Measurements from ENCODE around the gene TMEM232. TPM values are rescaled to one million over a fixed set of nuclear protein-coding genes. Genes with fewer than 3 reads are reported as not detected.
"Not testable (repeated sequence)": the region's sequence is repeated elsewhere in the genome, so short reads cannot be mapped to it uniquely, and the experiment has no call there.

The TMEM232 gene
- total RNA-seq, 1 donor from 2014 or later = 8.4 TPM

- Mint-ChIP-seq H3K9me3 (ENCODE audit: low read depth) (no peaks in the 10 kb centered on the region), H3K27me3 (peaks cover 8% of the 10 kb centered on the region), H3K27ac (peak within 1 kb of the TSS; percentile 92), H3K4me3 (ENCODE audit: low read depth) (peak within 1 kb of the TSS; percentile 95), H3K36me3 (ENCODE audit: insufficient read depth) (no peaks in the 10 kb centered on the region), H3K4me1 (ENCODE audit: low read depth) (peaks cover 10% of the 10 kb centered on the region)
- peak; percentile 68 for DNase-seq (ENCODE audit: low spot score, unreplicated experiment)
- TF ChIP-seq, protein P1, sequence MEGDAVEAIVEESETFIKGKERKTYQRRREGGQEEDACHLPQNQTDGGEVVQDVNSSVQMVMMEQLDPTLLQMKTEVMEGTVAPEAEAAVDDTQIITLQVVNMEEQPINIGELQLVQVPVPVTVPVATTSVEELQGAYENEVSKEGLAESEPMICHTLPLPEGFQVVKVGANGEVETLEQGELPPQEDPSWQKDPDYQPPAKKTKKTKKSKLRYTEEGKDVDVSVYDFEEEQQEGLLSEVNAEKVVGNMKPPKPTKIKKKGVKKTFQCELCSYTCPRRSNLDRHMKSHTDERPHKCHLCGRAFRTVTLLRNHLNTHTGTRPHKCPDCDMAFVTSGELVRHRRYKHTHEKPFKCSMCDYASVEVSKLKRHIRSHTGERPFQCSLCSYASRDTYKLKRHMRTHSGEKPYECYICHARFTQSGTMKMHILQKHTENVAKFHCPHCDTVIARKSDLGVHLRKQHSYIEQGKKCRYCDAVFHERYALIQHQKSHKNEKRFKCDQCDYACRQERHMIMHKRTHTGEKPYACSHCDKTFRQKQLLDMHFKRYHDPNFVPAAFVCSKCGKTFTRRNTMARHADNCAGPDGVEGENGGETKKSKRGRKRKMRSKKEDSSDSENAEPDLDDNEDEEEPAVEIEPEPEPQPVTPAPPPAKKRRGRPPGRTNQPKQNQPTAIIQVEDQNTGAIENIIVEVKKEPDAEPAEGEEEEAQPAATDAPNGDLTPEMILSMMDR (IDR thresholded peaks at IDR 0.05; ENCODE audit: unreplicated experiment) = no peak
Observed at GRCh38 chr5:110738812-110739651, 12.6 kb upstream of the TMEM232 start, which contains the start of gene SLC25A46. SLC25A46 (plus strand) TSS chr5:110739007; CDS start chr5:110739120, 113 bp downstream.

GRCh38 chr5:110738503-110738811, 12.0 kb upstream of the TMEM232 start:
- Mint-ChIP-seq H3K27me3 (peaks cover 8% of the 10 kb centered on the region), H3K36me3 (ENCODE audit: insufficient read depth) (no peaks in the 10 kb centered on the region), H3K4me3 (ENCODE audit: low read depth) (peak overlapping the region; percentile 95), H3K9me3 (ENCODE audit: low read depth) (no peaks in the 10 kb centered on the region), H3K4me1 (ENCODE audit: low read depth) (peaks cover 10% of the 10 kb centered on the region), H3K27ac (peak overlapping the region; percentile 92)
- TF ChIP-seq, protein P1 (IDR thresholded peaks at IDR 0.05; ENCODE audit: unreplicated experiment) = no peak
- DNase-seq (ENCODE audit: low spot score, unreplicated experiment) = peak; percentile 14

GRCh38 chr5:110736753-110737152, 10.3 kb upstream of the TMEM232 start:
- no peak for DNase-seq (ENCODE audit: low spot score, unreplicated experiment)
- TF ChIP-seq, protein P1 (IDR thresholded peaks at IDR 0.05; ENCODE audit: unreplicated experiment) = no peak
- Mint-ChIP-seq H3K9me3 (ENCODE audit: low read depth) (peaks cover 2% of the 10 kb centered on the region), H3K4me1 (ENCODE audit: low read depth) (peaks cover 10% of the 10 kb centered on the region), H3K27ac (no peak overlapping the region), H3K4me3 (ENCODE audit: low read depth) (no peak overlapping the region), H3K27me3 (peaks cover 8% of the 10 kb centered on the region), H3K36me3 (ENCODE audit: insufficient read depth) (peaks cover 2% of the 10 kb centered on the region)

DNA sequence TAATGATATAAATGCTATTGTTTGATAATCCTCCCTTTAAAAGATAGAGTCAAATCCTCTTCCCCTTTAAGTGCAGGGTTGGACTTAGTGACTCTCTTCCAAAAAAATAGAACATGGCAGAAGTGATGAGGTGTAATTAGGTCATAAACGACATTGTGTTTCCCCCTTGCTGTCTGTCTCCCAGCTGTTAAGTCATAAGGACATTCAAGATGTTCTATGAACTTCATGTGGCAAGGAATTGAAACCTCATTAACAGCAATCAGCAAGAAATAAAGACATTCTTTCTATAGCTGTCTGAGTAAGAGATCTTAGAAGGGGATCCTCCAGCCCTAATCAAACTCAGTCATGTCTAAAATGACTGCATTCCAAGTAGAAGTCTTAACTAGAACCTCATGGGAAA, 9.1 kb upstream of the TMEM232 start:
- no peak for DNase-seq (ENCODE audit: low spot score, unreplicated experiment)
- Mint-ChIP-seq H3K36me3 (ENCODE audit: insufficient read depth) (peaks cover 2% of the 10 kb centered on the region), H3K4me1 (ENCODE audit: low read depth) (peaks cover 10% of the 10 kb centered on the region), H3K4me3 (ENCODE audit: low read depth) (no peak overlapping the region), H3K27me3 (peaks cover 8% of the 10 kb centered on the region), H3K27ac (no peak overlapping the region), H3K9me3 (ENCODE audit: low read depth) (peaks cover 3% of the 10 kb centered on the region)
- TF ChIP-seq, protein P1 (IDR thresholded peaks at IDR 0.05; ENCODE audit: unreplicated experiment) = no peak

DNA sequence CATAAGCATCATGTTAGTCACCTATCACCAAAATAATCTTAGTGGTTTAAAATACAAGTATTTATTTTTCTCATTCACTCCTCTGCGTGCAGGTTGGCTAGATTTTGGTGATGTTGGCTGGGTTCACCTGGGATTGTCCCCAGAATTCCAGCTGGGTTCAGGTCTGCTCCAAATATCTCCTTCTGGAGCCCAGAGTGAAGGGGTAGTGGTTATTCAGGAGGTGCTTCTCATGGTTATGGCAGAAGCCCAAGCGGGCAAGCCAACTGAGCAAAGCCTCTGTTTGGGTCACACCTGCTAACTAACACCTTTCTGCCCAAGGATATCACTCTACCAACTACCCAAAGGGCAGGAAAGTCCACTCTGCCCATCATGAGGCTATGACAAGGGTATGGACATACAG, 7.6 kb upstream of the TMEM232 start:
- TF ChIP-seq, protein P1 (IDR thresholded peaks at IDR 0.05; ENCODE audit: unreplicated experiment) = no peak
- peaks cover 3% of the 10 kb centered on the region for H3K9me3 Mint-ChIP-seq (ENCODE audit: low read depth)
- H3K4me3 Mint-ChIP-seq (ENCODE audit: low read depth) = no peak overlapping the region
- DNase-seq (ENCODE audit: low spot score, unreplicated experiment) = no peak
- no peak overlapping the region for H3K27ac Mint-ChIP-seq
- H3K27me3 Mint-ChIP-seq = peaks cover 8% of the 10 kb centered on the region
- H3K36me3 Mint-ChIP-seq (ENCODE audit: insufficient read depth) = peaks cover 2% of the 10 kb centered on the region
- H3K4me1 Mint-ChIP-seq (ENCODE audit: low read depth) = peaks cover 4% of the 10 kb centered on the region

GRCh38 chr5:110731499-110731898, 5.0 kb upstream of the TMEM232 start:
- DNase-seq (ENCODE audit: low spot score, unreplicated experiment); H3K27ac Mint-ChIP-seq; H3K4me1 Mint-ChIP-seq (ENCODE audit: low read depth); H3K36me3 Mint-ChIP-seq (ENCODE audit: insufficient read depth); H3K9me3 Mint-ChIP-seq (ENCODE audit: low read depth); H3K4me3 Mint-ChIP-seq (ENCODE audit: low read depth); H3K27me3 Mint-ChIP-seq: not testable (repeated sequence)

Measured in progenitor cell of endocrine pancreas (in vitro differentiated cells).